CD8-positive, alpha-beta memory T cell (primary cell): ENCODE measurements around the gene SLC22A14. TPM values are rescaled to one million over a fixed set of nuclear protein-coding genes. Genes with fewer than 3 reads are reported as not detected.

Experiments
- CTCF ChIA-PET: fragments of 350-600 bp; sonication (Branson Sonifier 250); formaldehyde crosslinking; loops from one replicate; lab custom pipeline; 2021; ENCODE audit warnings: antibody characterized with exemption; lab: Charles Lee
- POLR2A ChIA-PET: fragments of 350-600 bp; sonication (Branson Sonifier 250); formaldehyde crosslinking; loops from one replicate; lab custom pipeline; 2021; ENCODE audit warnings: antibody characterized with exemption; lab: Charles Lee
- DNase-seq, 5 donors: peaks; one replicate each; pipeline versions ENCODE4 v3.0.0 to v3.0.0-alpha.2; 2020 to 2022; ENCODE audit warnings: mixed read lengths in 1 of 5
- H3K27ac ChIP-seq: one replicate; pipeline ENCODE4 v1.7.0; 2013; ENCODE audit warnings: low read depth, mild to moderate bottlenecking, low read length, moderate library complexity
- H3K27me3 ChIP-seq: 2 replicates; pipeline ENCODE4 v1.7.0; 2013; ENCODE audit warnings: low read length, mild to moderate bottlenecking; ENCODE audit not compliant: insufficient read depth, poor library complexity, severe bottlenecking
- H3K36me3 ChIP-seq: 2 replicates; pipeline ENCODE4 v1.7.0; 2013; ENCODE audit warnings: mild to moderate bottlenecking, low read length, moderate library complexity; ENCODE audit not compliant: insufficient read depth
- H3K4me1 ChIP-seq: 2 replicates; pipeline ENCODE4 v1.7.0; 2013; ENCODE audit warnings: mild to moderate bottlenecking, low read length, moderate library complexity; ENCODE audit not compliant: insufficient read depth
- H3K4me3 ChIP-seq: 2 replicates; pipeline ENCODE4 v1.7.0; 2013; ENCODE audit warnings: mild to moderate bottlenecking, low read length
- H3K9me3 ChIP-seq: 2 replicates; pipeline ENCODE4 v1.7.0; 2013; ENCODE audit warnings: mild to moderate bottlenecking, low read length
- H3K27ac Mint-ChIP-seq, 8 donors: one replicate each; pipeline ENCODE4 v1.8.0; 2020 to 2021; ENCODE audit warnings: mixed read lengths in 8 of 8, mild to moderate bottlenecking in 6 of 8, inconsistent platforms in 3 of 8, moderate library complexity in 3 of 8
- H3K27me3 Mint-ChIP-seq, 2 donors: one replicate each; pipeline ENCODE4 v1.8.0; 2020 to 2021; ENCODE audit warnings: mixed read lengths in 2 of 2, mild to moderate bottlenecking in 1 of 2, moderate library complexity in 1 of 2
- H3K36me3 Mint-ChIP-seq, 3 donors: one replicate each; pipeline ENCODE4 v1.8.0; 2020 to 2021; ENCODE audit warnings: mixed read lengths in 3 of 3, inconsistent platforms in 1 of 3, mild to moderate bottlenecking in 1 of 3
- H3K4me1 Mint-ChIP-seq, 3 donors: one replicate each; pipeline ENCODE4 v1.8.0; 2020 to 2021; ENCODE audit warnings: mixed read lengths in 3 of 3, inconsistent platforms in 1 of 3, mild to moderate bottlenecking in 1 of 3
- H3K4me3 Mint-ChIP-seq, 7 donors: one replicate each; pipeline ENCODE4 v1.8.0; 2020 to 2021; ENCODE audit warnings: mixed read lengths in 7 of 7, mild to moderate bottlenecking in 6 of 7, moderate library complexity in 4 of 7, inconsistent platforms in 2 of 7
- H3K9me3 Mint-ChIP-seq, 5 donors: one replicate each; pipeline ENCODE4 v1.8.0; 2020 to 2022; ENCODE audit warnings: mixed read lengths in 5 of 5, mild to moderate bottlenecking in 3 of 5, moderate library complexity in 2 of 5, inconsistent platforms in 1 of 5
- polyA plus RNA-seq: library from polyadenylated mRNA; unstranded; fragments of 300-500 nt; fragmentation: Illumina TruSeq; gene quantifications from one replicate; pipeline ENCODE4 v1.2.3, GENCODE V29; 2021
- total RNA-seq, 2 experiments: library from RNA; stranded (reverse); gene quantifications; one replicate each; pipeline ENCODE4 v1.2.3, GENCODE V29; 2021

SLC22A14 gene
- total and polyA plus RNA-seq, 3 experiments from 2014 or later: not detected

DNA sequence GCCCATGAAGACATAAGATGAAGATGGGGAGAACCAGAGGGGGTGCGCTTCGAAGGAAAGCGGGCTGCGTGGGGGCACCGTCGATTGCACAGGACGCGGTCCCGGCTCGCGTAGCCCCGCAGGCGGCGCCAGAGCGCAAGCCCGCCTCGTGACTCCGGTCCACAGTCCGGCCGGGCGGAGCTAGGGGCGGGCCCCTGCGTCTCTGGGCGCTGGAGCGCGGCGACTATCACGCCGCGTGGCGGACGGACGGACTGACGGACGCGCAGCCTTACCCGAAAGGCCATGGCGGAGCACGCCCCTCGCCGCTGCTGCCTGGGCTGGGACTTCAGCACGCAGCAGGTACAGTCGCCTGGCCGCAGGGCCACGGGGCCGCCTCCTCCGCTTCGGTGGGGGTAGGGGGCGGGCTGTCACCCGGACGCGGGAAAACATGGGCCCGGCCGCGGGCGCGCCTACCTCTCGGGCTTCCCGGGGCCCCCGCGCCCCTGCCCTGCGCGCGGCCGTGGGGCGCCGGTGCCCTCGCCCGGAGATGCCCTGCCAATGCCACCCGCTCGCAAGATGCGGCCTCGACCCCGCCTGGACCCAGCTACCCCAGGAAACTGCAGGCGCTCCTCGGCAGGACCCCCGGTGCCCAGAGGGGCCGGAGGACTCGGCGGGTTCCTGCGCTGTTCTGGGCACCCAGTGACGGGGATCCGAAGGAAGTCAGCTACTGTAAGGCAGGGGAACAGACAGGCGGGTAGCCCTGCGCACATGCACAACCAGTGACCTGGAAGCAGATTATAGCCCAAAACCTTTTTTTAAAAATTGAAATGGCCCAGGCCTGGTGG lies 64.7 kb downstream of the SLC22A14 start, which contains the start of gene XYLB:
XYLB (plus strand) TSS at position 199 of the 824 bp plus-strand sequence; CDS start at position 283, 84 bp downstream.
- ChIA-PET CTCF (interaction anchor here (0.6 to 3.3 kb wide), 43 partner anchors 8 to 389 kb away, joined by 3 to 83 read pairs (median 4); partner anchors contain the start of genes ACAA1, EXOG and OXSR1), POLR2A (interaction anchor here (0.6 kb wide), 1 partner anchor 19 kb away, joined by 5 read pairs; no protein-coding TSS in a partner anchor)
- Mint-ChIP-seq H3K4me3 (peak within 1 kb of the TSS; percentile 74 to 93 (median 83)), H3K4me1 (peaks cover 0 to 10% (median 2%) of the 10 kb centered on the region in 3 donors), H3K9me3 (no peaks in the 10 kb centered on the region), H3K27ac (peak within 1 kb of the TSS in 3 of 8 donors; percentile 45 to 81 (median 66)), H3K27me3 (peaks cover 0 to 6% of the 10 kb centered on the region in 2 donors), H3K36me3 (no peaks in the 10 kb centered on the region)
- no peaks in the 10 kb centered on the region for H3K27me3 ChIP-seq
- peak within 1 kb of the TSS; percentile 63 for H3K27ac ChIP-seq
- no peaks in the 10 kb centered on the region for H3K4me1 ChIP-seq
- H3K4me3 ChIP-seq: peak within 1 kb of the TSS; percentile 59
- no peaks in the 10 kb centered on the region for H3K9me3 ChIP-seq
- H3K36me3 ChIP-seq: no peaks in the 10 kb centered on the region
- DNase-seq: peak; percentile 54 to 77 (median 65)

DNA sequence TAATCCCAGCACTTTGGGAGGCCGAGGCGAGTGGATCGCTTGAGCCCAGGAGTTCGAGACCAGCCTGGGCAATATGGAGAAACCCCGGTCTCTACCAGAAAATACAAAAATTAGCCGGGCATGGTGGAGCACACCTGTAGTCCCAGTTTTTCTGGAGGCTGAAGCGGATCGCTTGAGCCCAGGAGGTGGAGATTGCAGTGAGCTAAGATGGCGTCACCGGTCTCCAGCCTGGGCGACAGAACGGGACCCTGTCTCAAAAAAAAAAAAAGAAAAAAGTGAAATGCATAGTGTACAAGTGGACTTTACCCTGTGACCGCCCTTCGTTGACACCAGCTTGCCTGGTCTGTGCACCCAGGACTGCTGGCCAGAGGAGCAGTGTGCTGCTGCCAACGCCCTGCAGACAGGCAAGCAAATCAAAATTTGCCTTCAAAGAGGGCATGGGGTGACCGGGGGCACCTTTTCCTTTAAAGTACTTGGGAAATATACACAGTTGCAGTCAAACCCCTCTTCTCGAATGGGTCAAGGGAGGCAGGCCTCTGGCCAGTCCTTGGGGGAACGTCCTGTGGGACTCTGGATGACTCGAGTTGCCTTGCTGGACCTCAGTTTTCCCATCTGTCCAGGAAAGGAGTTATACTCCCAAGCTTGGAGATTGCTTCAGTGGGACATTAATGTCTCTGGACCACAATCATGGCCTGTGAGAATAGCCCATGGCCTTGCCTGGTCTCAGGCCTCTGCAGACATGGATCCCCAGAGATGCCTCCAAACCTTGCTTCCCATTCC lies 65.5 kb downstream of the SLC22A14 start:
- H3K9me3 ChIP-seq: no peaks in the 10 kb centered on the region
- peak overlapping the region in 1 of 8 donors; percentile 51 for H3K27ac Mint-ChIP-seq
- no peaks in the 10 kb centered on the region for H3K36me3 ChIP-seq
- ChIA-PET POLR2A (no interaction called here), CTCF (interaction anchor here (1.0 to 3.3 kb wide), 19 partner anchors 8 to 373 kb away, joined by 3 to 83 read pairs (median 6); partner anchors contain the start of genes ACAA1, EXOG and OXSR1)
- H3K27me3 Mint-ChIP-seq: peaks cover 2 to 6% of the 10 kb centered on the region in 2 donors
- H3K27me3 ChIP-seq: no peaks in the 10 kb centered on the region
- H3K27ac ChIP-seq: peak overlapping the region; percentile 63
- H3K4me3 Mint-ChIP-seq: peak overlapping the region in 4 of 7 donors; percentile 55 to 76 (median 69)
- DNase-seq: no peak
- no peaks in the 10 kb centered on the region for H3K36me3 Mint-ChIP-seq
- H3K9me3 Mint-ChIP-seq: no peaks in the 10 kb centered on the region
- no peaks in the 10 kb centered on the region for H3K4me1 ChIP-seq
- H3K4me1 Mint-ChIP-seq: peaks cover 0 to 10% (median 2%) of the 10 kb centered on the region in 3 donors
- H3K4me3 ChIP-seq: peak overlapping the region; percentile 15

DNA sequence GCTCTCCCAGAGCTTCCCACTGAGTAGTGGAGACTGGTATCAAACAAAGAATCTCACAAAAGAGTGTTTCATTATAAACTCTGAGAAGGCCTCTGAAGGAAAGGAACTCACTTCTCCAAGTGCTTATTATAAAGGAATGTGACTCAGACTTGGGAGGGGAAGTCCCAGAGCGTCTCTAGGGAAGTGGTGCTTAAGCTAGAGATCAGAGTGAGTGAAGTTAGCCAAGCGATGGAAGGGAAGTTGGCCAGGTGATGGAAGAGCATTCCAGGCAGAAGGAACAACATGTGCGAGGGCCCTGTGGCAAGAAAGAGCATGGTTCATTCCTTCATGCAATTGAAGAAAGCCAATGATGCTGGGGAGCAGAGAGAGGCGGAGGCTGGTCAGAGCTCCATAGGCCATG lies 66.8 kb downstream of the SLC22A14 start:
- Histone ChIP-seq H3K27ac (no peak overlapping the region), H3K36me3 (no peaks in the 10 kb centered on the region), H3K9me3 (no peaks in the 10 kb centered on the region), H3K4me1 (no peaks in the 10 kb centered on the region), H3K4me3 (no peak overlapping the region), H3K27me3 (no peaks in the 10 kb centered on the region)
- H3K27me3 Mint-ChIP-seq: peaks cover 2 to 4% of the 10 kb centered on the region in 2 donors
- CTCF ChIA-PET: interaction anchor here (1.1 kb wide), 1 partner anchor 374 kb away, joined by 3 read pairs; no protein-coding TSS in a partner anchor
- no peaks in the 10 kb centered on the region for H3K36me3 Mint-ChIP-seq
- no peak overlapping the region for H3K4me3 Mint-ChIP-seq
- peaks cover 0 to 10% (median 2%) of the 10 kb centered on the region in 3 donors for H3K4me1 Mint-ChIP-seq
- no peak for DNase-seq
- no peaks in the 10 kb centered on the region for H3K9me3 Mint-ChIP-seq
- H3K27ac Mint-ChIP-seq: no peak overlapping the region
- POLR2A ChIA-PET: interaction anchor here (0.6 kb wide), 1 partner anchor 71 kb away, joined by 3 read pairs; no protein-coding TSS in a partner anchor

DNA sequence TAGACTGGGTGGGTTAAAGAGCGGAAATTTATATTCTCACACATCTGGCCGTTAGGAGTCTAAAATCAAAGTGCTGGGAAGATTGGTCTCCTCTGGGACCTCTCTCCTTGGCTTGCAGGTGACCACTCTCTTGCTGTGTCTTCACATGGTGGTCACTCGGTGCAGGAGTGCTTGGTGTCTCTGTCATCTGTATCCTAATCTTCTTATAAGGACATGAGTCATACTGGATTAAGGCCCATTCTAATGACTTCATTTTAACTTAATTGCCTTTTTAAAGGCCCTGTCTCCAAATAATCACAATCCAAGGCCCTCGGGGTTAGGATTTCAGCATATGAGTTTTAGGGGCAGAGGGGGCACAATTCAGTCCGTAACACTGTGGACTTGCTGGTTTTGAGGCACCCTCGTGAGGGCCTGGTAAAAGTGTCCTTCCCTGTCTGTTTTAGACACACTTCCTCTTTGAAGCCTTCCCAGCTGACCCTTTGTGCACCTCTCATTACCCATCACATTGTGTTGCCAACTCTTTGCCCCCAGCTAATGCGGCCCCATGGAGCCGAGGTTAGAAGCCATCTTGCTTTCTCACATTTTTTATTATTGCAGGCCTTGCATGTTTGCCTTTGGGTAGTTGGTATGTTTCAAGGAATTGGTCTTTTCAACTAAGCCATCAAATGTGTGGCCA lies 67.7 kb downstream of the SLC22A14 start:
- no peaks in the 10 kb centered on the region for H3K36me3 Mint-ChIP-seq
- no peak overlapping the region for H3K4me3 Mint-ChIP-seq
- H3K36me3 ChIP-seq: no peaks in the 10 kb centered on the region
- H3K27me3 Mint-ChIP-seq: peaks cover 0 to 2% of the 10 kb centered on the region in 2 donors
- H3K9me3 ChIP-seq: no peaks in the 10 kb centered on the region
- H3K9me3 Mint-ChIP-seq: no peaks in the 10 kb centered on the region
- no peak overlapping the region for H3K27ac Mint-ChIP-seq
- POLR2A ChIA-PET: no interaction called here
- peaks cover 0 to 10% (median 2%) of the 10 kb centered on the region in 3 donors for H3K4me1 Mint-ChIP-seq
- no peak for DNase-seq
- no peak overlapping the region for H3K27ac ChIP-seq
- H3K27me3 ChIP-seq: no peaks in the 10 kb centered on the region
- CTCF ChIA-PET: interaction anchor here (1.1 kb wide), 1 partner anchor 375 kb away, joined by 3 read pairs; no protein-coding TSS in a partner anchor
- no peaks in the 10 kb centered on the region for H3K4me1 ChIP-seq
- H3K4me3 ChIP-seq: no peak overlapping the region

DNA sequence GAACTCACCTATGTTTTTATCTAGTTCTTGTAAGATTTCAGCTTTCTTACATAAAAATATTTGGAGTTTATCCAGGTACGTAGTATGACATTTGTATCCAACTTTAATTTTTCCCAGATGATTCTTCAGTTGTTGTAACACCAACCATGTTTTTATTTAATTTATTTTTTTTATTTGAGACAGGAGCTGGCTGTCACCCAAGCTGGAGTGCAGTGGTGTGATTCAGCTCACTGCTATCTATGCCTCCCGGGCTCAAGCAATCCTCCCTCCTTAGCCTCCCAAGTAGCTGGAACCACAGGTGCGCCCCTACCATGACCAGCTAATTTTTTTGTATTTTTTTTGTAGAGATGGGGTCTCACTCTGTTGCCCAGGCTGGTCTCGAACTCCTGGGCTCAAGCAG lies 71.1 kb downstream of the SLC22A14 start:
- H3K4me3 Mint-ChIP-seq: no peak overlapping the region
- ChIA-PET CTCF (no interaction called here), POLR2A (no interaction called here)
- no peaks in the 10 kb centered on the region for H3K36me3 Mint-ChIP-seq
- Histone ChIP-seq H3K27ac (no peak overlapping the region), H3K36me3 (no peaks in the 10 kb centered on the region), H3K4me3 (no peak overlapping the region), H3K4me1 (no peaks in the 10 kb centered on the region), H3K9me3 (no peaks in the 10 kb centered on the region), H3K27me3 (no peaks in the 10 kb centered on the region)
- no peaks in the 10 kb centered on the region for H3K9me3 Mint-ChIP-seq
- DNase-seq: no peak
- H3K4me1 Mint-ChIP-seq: peaks cover 0 to 2% (median under 1%) of the 10 kb centered on the region in 3 donors
- peaks cover 0 to 2% of the 10 kb centered on the region in 2 donors for H3K27me3 Mint-ChIP-seq
- no peak overlapping the region for H3K27ac Mint-ChIP-seq

DNA sequence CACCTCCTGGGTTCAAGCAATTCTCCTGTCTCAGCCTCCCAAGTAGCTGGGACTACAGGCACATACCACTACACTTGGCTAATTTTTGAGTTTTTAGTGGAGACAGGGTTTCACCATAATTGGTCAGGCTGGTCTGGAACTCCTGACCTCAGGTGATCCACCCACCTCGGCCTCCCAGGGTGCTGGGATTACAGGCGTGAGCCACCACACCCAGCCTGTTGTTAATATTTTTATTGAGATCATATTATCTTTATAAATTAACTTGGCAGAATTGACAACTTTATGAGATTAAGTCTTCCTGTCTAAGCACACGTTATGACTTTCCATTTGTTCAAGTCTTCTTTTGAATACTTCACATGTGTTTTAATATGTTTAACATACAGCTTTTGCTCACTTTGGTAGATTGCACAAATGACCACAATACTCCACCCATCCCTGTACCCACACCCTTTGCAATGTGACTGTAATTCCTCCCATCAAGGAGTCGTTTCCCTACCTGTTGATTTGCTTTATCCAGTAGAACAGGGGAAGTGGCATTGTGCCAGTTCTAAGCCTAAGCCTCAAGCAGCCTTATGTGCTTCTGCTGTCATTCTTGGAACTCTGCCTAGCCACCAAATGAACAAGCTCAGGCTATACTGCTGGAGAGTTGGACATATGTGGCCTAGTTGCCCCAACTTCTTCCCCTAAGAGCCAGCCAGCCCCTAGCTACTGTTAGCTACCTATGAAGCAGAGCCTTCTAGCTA lies 72.7 kb downstream of the SLC22A14 start:
- Mint-ChIP-seq H3K36me3 (no peaks in the 10 kb centered on the region), H3K4me3 (no peak overlapping the region), H3K27me3 (peaks cover 0 to 2% of the 10 kb centered on the region in 2 donors), H3K27ac (no peak overlapping the region), H3K9me3 (no peaks in the 10 kb centered on the region), H3K4me1 (no peaks in the 10 kb centered on the region)
- no peak overlapping the region for H3K4me3 ChIP-seq
- H3K9me3 ChIP-seq: no peaks in the 10 kb centered on the region
- H3K27me3 ChIP-seq: no peaks in the 10 kb centered on the region
- no peaks in the 10 kb centered on the region for H3K36me3 ChIP-seq
- ChIA-PET CTCF (interaction anchor here (0.7 to 1.9 kb wide), 4 partner anchors 8 to 296 kb away, joined by 3 to 10 read pairs (median 3); partner anchors contain the start of gene XYLB), POLR2A (no interaction called here)
- no peak for DNase-seq
- no peaks in the 10 kb centered on the region for H3K4me1 ChIP-seq
- no peak overlapping the region for H3K27ac ChIP-seq

DNA sequence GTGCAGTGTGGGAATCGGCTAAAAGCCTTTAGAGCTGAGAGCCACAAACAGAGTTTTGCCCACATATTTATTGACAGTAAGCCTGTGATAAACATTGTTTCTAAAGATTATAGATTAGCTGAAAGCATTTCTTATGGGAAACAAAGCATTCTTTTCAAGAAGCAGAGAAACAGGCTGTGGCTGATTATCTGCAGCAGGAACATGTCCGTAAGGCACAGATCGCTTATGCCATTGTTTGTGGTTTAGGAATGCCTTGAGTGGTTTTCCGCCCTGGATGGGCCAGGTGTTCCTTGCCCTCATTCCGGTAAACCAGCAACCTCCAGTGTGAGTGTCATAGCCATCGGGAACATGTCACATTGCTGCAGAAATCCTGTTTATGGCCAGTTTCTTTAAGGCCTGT lies 76.9 kb downstream of the SLC22A14 start:
- no peaks in the 10 kb centered on the region for H3K36me3 ChIP-seq
- H3K9me3 Mint-ChIP-seq: no peaks in the 10 kb centered on the region
- peak overlapping the region in 1 of 8 donors; percentile 43 for H3K27ac Mint-ChIP-seq
- no peak overlapping the region for H3K27ac ChIP-seq
- ChIA-PET CTCF (interaction anchor here (2.2 kb wide), 1 partner anchor 13 kb away, joined by 9 read pairs; the partner anchor contains the start of gene XYLB), POLR2A (no interaction called here)
- H3K4me3 Mint-ChIP-seq: no peak overlapping the region
- H3K27me3 ChIP-seq: no peaks in the 10 kb centered on the region
- no peak overlapping the region for H3K4me3 ChIP-seq
- no peaks in the 10 kb centered on the region for H3K9me3 ChIP-seq
- no peak for DNase-seq
- H3K4me1 Mint-ChIP-seq: peaks cover 0 to 3% (median 2%) of the 10 kb centered on the region in 3 donors
- no peaks in the 10 kb centered on the region for H3K27me3 Mint-ChIP-seq
- H3K36me3 Mint-ChIP-seq: no peaks in the 10 kb centered on the region
- H3K4me1 ChIP-seq: no peaks in the 10 kb centered on the region
